GM23338 (cell line): ENCODE measurements around the gene ILDR2. TPM values are rescaled to one million over a fixed set of nuclear protein-coding genes. Genes with fewer than 3 reads are reported as not detected.

Experiments
- ATAC-seq: fragments of 200-7000 bp; cut with Tn5 transposase; 3 replicates; pipeline ENCODE4 v1.9.1; 2020
- DNase-seq: peaks from one replicate; pipeline ENCODE4 v3.0.0-alpha.2; 2015; ENCODE audit warnings: low spot score
- H2AFZ ChIP-seq: fragments of 200-600 bp; sonication (generic); 2 replicates; pipeline ENCODE4 v1.8.0; 2016; ENCODE audit warnings: antibody characterized with exemption, mild to moderate bottlenecking, moderate library complexity
- H3F3A ChIP-seq: fragments of 200-600 bp; sonication (generic); replicated peaks from 2 replicates; pipeline ENCODE4 v1.8.0; 2017; ENCODE audit warnings: antibody characterized with exemption, mixed run types, low read depth
- H3K27ac ChIP-seq: fragments of 200-600 bp; sonication (generic); 2 replicates; pipeline ENCODE4 v1.6.1; 2016; ENCODE audit warnings: low read depth
- H3K27me3 ChIP-seq: fragments of 200-600 bp; sonication (generic); 2 replicates; pipeline ENCODE4 v1.8.0; 2016; ENCODE audit warnings: mild to moderate bottlenecking, mixed run types, moderate library complexity; ENCODE audit not compliant: insufficient read depth
- H3K36me3 ChIP-seq: fragments of 200-600 bp; sonication (generic); 2 replicates; pipeline ENCODE4 v1.8.0; 2016; ENCODE audit warnings: mild to moderate bottlenecking; ENCODE audit not compliant: insufficient read depth
- H3K4me1 ChIP-seq: fragments of 200-600 bp; sonication (generic); 2 replicates; pipeline ENCODE4 v1.8.0; 2016; ENCODE audit warnings: mild to moderate bottlenecking, moderate library complexity; ENCODE audit not compliant: insufficient read depth
- H3K4me2 ChIP-seq: fragments of 200-600 bp; sonication (generic); 2 replicates; pipeline ENCODE4 v1.7.1; 2017; ENCODE audit warnings: mixed run types
- H3K4me3 ChIP-seq: fragments of 200-600 bp; sonication (generic); 2 replicates; pipeline ENCODE4 v1.6.1; 2016; ENCODE audit warnings: mixed run types
- H3K79me2 ChIP-seq: fragments of 200-600 bp; sonication (generic); replicated peaks from 2 replicates; pipeline ENCODE4 v1.8.0; 2017; ENCODE audit warnings: mild to moderate bottlenecking; ENCODE audit not compliant: insufficient read depth
- H3K9me2 ChIP-seq: fragments of 200-600 bp; sonication (generic); 2 replicates; pipeline ENCODE4 v1.8.0; 2017; ENCODE audit not compliant: insufficient read depth
- H4K20me1 ChIP-seq: fragments of 200-600 bp; sonication (generic); replicated peaks from 2 replicates; pipeline ENCODE4 v1.8.0; 2017; ENCODE audit warnings: mild to moderate bottlenecking; ENCODE audit not compliant: insufficient read depth
- H3K27ac Mint-ChIP-seq: 2 replicates; pipeline ENCODE4 v1.8.0; 2020; ENCODE audit warnings: inconsistent platforms, mild to moderate bottlenecking, moderate library complexity, mixed read lengths
- H3K27me3 Mint-ChIP-seq: 3 replicates; pipeline ENCODE4 v1.8.0; 2022; ENCODE audit warnings: low read depth, mild to moderate bottlenecking, moderate library complexity, mixed read lengths, inconsistent platforms; ENCODE audit not compliant: insufficient read depth, poor library complexity
- H3K36me3 Mint-ChIP-seq: 3 replicates; pipeline ENCODE4 v1.8.0; 2021; ENCODE audit warnings: low read depth, mild to moderate bottlenecking, inconsistent platforms, moderate library complexity, mixed read lengths
- H3K4me1 Mint-ChIP-seq: 3 replicates; pipeline ENCODE4 v1.8.0; 2020; ENCODE audit warnings: mild to moderate bottlenecking, inconsistent platforms, mixed read lengths
- H3K4me3 Mint-ChIP-seq: 3 replicates; pipeline ENCODE4 v1.8.0; 2021; ENCODE audit warnings: moderate library complexity, mild to moderate bottlenecking, inconsistent platforms, mixed read lengths
- H3K9me3 Mint-ChIP-seq: 3 replicates; pipeline ENCODE4 v1.8.0; 2020; ENCODE audit warnings: moderate library complexity, mild to moderate bottlenecking, inconsistent platforms, mixed read lengths
- CREB1 ChIP-seq: fragments of 250-450 bp; sonication (Bioruptor Pico); IDR thresholded peaks from 2 replicates; pipeline ENCODE4 v1.5.0; 2020; ENCODE audit warnings: low read depth, mild to moderate bottlenecking, moderate library complexity
- EZH2 ChIP-seq: fragments of 200-600 bp; sonication (generic); IDR thresholded peaks from one replicate; pipeline ENCODE4 v1.8.0; 2017; ENCODE audit warnings: antibody characterized with exemption, mild to moderate bottlenecking, low read depth; ENCODE audit not compliant: unreplicated experiment
- EZH2phosphoT487 ChIP-seq: fragments of 200-600 bp; sonication (generic); IDR thresholded peaks from one replicate; pipeline ENCODE4 v1.8.1; 2018; ENCODE audit warnings: antibody characterized with exemption; ENCODE audit not compliant: unreplicated experiment
- JUNB ChIP-seq: IDR thresholded peaks from one replicate; pipeline ENCODE4 v1.6.1; 2016; ENCODE audit warnings: antibody characterized with exemption; ENCODE audit not compliant: unreplicated experiment
- NANOG ChIP-seq: IDR thresholded peaks from 2 replicates; pipeline ENCODE4 v1.6.1; 2016; ENCODE audit warnings: antibody characterized with exemption, borderline replicate concordance
- POLR2AphosphoS5 ChIP-seq: IDR thresholded peaks from 2 replicates; pipeline ENCODE4 v1.6.1; 2016; ENCODE audit warnings: antibody characterized with exemption, low read depth
- REST ChIP-seq: IDR thresholded peaks from one replicate; pipeline ENCODE4 v1.6.1; 2018; ENCODE audit warnings: antibody characterized with exemption; ENCODE audit not compliant: unreplicated experiment
- STAT1 ChIP-seq: IDR thresholded peaks from one replicate; pipeline ENCODE4 v1.6.1; 2016; ENCODE audit warnings: antibody characterized with exemption; ENCODE audit not compliant: unreplicated experiment
- ZNF331 ChIP-seq: fragments of 250-450 bp; sonication (Bioruptor Pico); IDR thresholded peaks from 2 replicates; pipeline ENCODE4 v1.5.0; 2020; ENCODE audit warnings: low read depth, mild to moderate bottlenecking, moderate library complexity
- polyA plus RNA-seq: library from polyadenylated mRNA; unstranded; fragments of >200 nt; fragmentation: Nextera tagmentation; extraction: Ambion mirVana; gene quantifications from 2 replicates; pipeline ENCODE4 v1.2.1, GENCODE V29; 2016
- total RNA-seq: library from RNA; depleted of rRNA; stranded (reverse); fragments of >200 nt; shearing (Covaris generic); gene quantifications from 2 replicates; pipeline ENCODE4 v1.2.3, GENCODE V29; 2014

Gene ILDR2
- total and polyA plus RNA-seq, 2 experiments from 2014 or later, result 0.27 to 2.4 TPM

GRCh38 chr1:167000546-167000945 is 25.2 kb upstream of the ILDR2 start:
- no peak overlapping the region for H3K4me3 Mint-ChIP-seq
- Histone ChIP-seq H3K79me2 (no peaks in the 10 kb centered on the region), H3K27me3 (no peaks in the 10 kb centered on the region), H3K4me1 (peaks cover 6% of the 10 kb centered on the region), H3K9me2 (no peaks in the 10 kb centered on the region), H4K20me1 (no peaks in the 10 kb centered on the region), H3K4me2 (no peak overlapping the region), H3F3A (no peaks in the 10 kb centered on the region), H2AFZ (no peak overlapping the region), H3K27ac (no peak overlapping the region), H3K36me3 (no peaks in the 10 kb centered on the region), H3K4me3 (no peak overlapping the region)
- peaks cover 13% of the 10 kb centered on the region; the same call in 2 of the 3 replicates for H3K4me1 Mint-ChIP-seq
- no peaks in the 10 kb centered on the region for H3K9me3 Mint-ChIP-seq
- no peaks in the 10 kb centered on the region for H3K27me3 Mint-ChIP-seq
- TF ChIP-seq EZH2phosphoT487 (no peak), POLR2AphosphoS5 (no peak), EZH2 (no peak), CREB1 (CRISPR knock-in tag) (no peak)
- ATAC-seq, result no peak
- no peak for DNase-seq
- H3K27ac Mint-ChIP-seq, result no peak overlapping the region
- no peaks in the 10 kb centered on the region for H3K36me3 Mint-ChIP-seq

- H2AFZ ChIP-seq, result peak overlapping the region; percentile 81
- H3K27ac Mint-ChIP-seq, result no peak overlapping the region
- H3K79me2 ChIP-seq, result no peaks in the 10 kb centered on the region
- no peak for ATAC-seq
- H3K9me3 Mint-ChIP-seq, result no peaks in the 10 kb centered on the region
- peaks cover 6% of the 10 kb centered on the region for H3K4me1 ChIP-seq
- H3K27me3 Mint-ChIP-seq, result no peaks in the 10 kb centered on the region
- no peaks in the 10 kb centered on the region for H3K9me2 ChIP-seq
- no peak overlapping the region for H3K4me2 ChIP-seq
- no peak overlapping the region for H3K4me3 Mint-ChIP-seq
- peaks cover 13% of the 10 kb centered on the region; the same call in 2 of the 3 replicates for H3K4me1 Mint-ChIP-seq
- TF ChIP-seq REST (no peak), CREB1 (CRISPR knock-in tag) (no peak), EZH2phosphoT487 (no peak)
- no peaks in the 10 kb centered on the region for H3K36me3 ChIP-seq
- H3F3A ChIP-seq, result no peaks in the 10 kb centered on the region
- no peaks in the 10 kb centered on the region for H3K36me3 Mint-ChIP-seq
- H3K27ac ChIP-seq, result no peak overlapping the region
- no peak overlapping the region for H3K4me3 ChIP-seq
- no peaks in the 10 kb centered on the region for H3K27me3 ChIP-seq
- no peaks in the 10 kb centered on the region for H4K20me1 ChIP-seq
- no peak for DNase-seq
Measured at GRCh38 chr1:166999500-167000055, 24.2 kb upstream of the ILDR2 start.

- no peak overlapping the region for H3K4me3 Mint-ChIP-seq
- ATAC-seq (no peak), DNase-seq (no peak)
- no peaks in the 10 kb centered on the region for H3K36me3 Mint-ChIP-seq
- no peak overlapping the region for H3K4me3 ChIP-seq
- no peaks in the 10 kb centered on the region for H3K79me2 ChIP-seq
- no peaks in the 10 kb centered on the region for H3K36me3 ChIP-seq
- H3K4me2 ChIP-seq, result no peak overlapping the region
- H3K27me3 ChIP-seq, result no peaks in the 10 kb centered on the region
- no peak overlapping the region for H3K27ac Mint-ChIP-seq
- peak overlapping the region; percentile 81 for H2AFZ ChIP-seq
- peaks cover 13% of the 10 kb centered on the region; the same call in 2 of the 3 replicates for H3K4me1 Mint-ChIP-seq
- H3K27me3 Mint-ChIP-seq, result no peaks in the 10 kb centered on the region
- peaks cover 6% of the 10 kb centered on the region for H3K4me1 ChIP-seq
- H3K9me3 Mint-ChIP-seq, result no peaks in the 10 kb centered on the region
- no peaks in the 10 kb centered on the region for H3F3A ChIP-seq
- H3K27ac ChIP-seq, result no peak overlapping the region
- H4K20me1 ChIP-seq, result no peaks in the 10 kb centered on the region
- H3K9me2 ChIP-seq, result no peaks in the 10 kb centered on the region
- no peak for TF ChIP-seq POLR2AphosphoS5
- no peak for TF ChIP-seq JUNB
- TF ChIP-seq NANOG, result no peak
- no peak for TF ChIP-seq EZH2
- no peak for TF ChIP-seq CREB1 (CRISPR knock-in tag)
- TF ChIP-seq ZNF331 (CRISPR knock-in tag), result no peak
- no peak for TF ChIP-seq STAT1
Measured at GRCh38 chr1:166999075-166999474, 23.7 kb upstream of the ILDR2 start.
